ENCODE data around the gene LCP1. TPM values are rescaled to one million over a fixed set of nuclear protein-coding genes. Genes with fewer than 3 reads are reported as not detected.

The LCP1 gene
- total and polyA plus RNA-seq, 3 donors from 2014 or later, result 24.1 to 80.5 (median 48.7) TPM

DNA sequence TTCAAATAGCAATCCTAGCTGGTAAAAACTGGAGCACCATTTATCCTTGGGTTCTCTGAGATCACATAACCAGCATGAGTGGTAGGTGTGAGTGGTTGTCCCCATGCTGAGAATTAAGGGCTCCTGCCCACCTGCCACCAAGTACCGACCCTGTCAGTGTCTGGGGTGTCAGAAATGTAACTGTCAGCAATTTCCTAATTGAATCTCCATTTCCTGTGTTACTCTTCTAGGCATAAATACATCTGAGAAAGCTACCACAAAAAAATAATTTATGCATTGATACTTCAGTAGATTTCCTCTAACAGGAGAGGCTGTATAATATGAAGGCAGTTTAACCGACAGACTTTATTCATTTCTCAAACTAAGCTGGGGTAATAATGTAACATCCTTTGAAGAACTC, 102.2 kb downstream of the LCP1 start:
- H3K9me3 ChIP-seq, result no peaks in the 10 kb centered on the region
- H3K4me3 ChIP-seq, result no peak overlapping the region
- WGBS, 2 donors, result 56 to 72% methylated on average over 2 of the region's 2 CpGs
- no peak overlapping the region for H3K27ac ChIP-seq
- no peak for DNase-seq
- no peaks in the 10 kb centered on the region for H3K4me1 ChIP-seq
- TF ChIP-seq, protein P1, sequence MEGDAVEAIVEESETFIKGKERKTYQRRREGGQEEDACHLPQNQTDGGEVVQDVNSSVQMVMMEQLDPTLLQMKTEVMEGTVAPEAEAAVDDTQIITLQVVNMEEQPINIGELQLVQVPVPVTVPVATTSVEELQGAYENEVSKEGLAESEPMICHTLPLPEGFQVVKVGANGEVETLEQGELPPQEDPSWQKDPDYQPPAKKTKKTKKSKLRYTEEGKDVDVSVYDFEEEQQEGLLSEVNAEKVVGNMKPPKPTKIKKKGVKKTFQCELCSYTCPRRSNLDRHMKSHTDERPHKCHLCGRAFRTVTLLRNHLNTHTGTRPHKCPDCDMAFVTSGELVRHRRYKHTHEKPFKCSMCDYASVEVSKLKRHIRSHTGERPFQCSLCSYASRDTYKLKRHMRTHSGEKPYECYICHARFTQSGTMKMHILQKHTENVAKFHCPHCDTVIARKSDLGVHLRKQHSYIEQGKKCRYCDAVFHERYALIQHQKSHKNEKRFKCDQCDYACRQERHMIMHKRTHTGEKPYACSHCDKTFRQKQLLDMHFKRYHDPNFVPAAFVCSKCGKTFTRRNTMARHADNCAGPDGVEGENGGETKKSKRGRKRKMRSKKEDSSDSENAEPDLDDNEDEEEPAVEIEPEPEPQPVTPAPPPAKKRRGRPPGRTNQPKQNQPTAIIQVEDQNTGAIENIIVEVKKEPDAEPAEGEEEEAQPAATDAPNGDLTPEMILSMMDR (IDR thresholded peaks at IDR 0.05), result no peak
- no peak for TF ChIP-seq POLR2A (IDR thresholded peaks at IDR 0.05)
- H3K36me3 ChIP-seq (ENCODE audit: low read depth, missing control alignments), result no peaks in the 10 kb centered on the region
- H3K27me3 ChIP-seq, result no peaks in the 10 kb centered on the region
- intact Hi-C loops (cut with DNase I; ENCODE audit: low total_unique reads), result no loop called here

DNA sequence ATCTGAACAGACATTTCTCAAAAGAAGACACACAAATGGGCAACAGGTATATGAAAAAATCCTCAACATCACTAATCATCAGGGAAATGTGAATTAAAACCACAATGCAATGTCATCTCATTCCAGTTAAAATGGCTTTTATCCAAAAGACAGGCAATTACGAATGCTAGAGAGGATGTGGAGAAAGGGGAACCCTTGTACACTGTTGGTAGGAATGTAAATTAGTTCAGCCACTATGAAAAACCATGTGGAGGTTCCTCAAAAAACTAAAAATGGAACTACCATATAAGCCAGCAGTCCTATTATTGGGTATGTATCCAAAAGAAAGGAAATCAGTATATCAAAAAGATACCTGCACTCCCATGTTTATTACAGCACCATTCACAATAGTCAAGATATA, 104.7 kb downstream of the LCP1 start:
- TF ChIP-seq POLR2A (IDR thresholded peaks at IDR 0.05), result no peak
- TF ChIP-seq, protein P1 (IDR thresholded peaks at IDR 0.05), result no peak
- H3K36me3 ChIP-seq (ENCODE audit: low read depth, missing control alignments), result no peaks in the 10 kb centered on the region
- 78 to 81% methylated on average over 1 of the region's 1 CpG for WGBS, 2 donors

DNA sequence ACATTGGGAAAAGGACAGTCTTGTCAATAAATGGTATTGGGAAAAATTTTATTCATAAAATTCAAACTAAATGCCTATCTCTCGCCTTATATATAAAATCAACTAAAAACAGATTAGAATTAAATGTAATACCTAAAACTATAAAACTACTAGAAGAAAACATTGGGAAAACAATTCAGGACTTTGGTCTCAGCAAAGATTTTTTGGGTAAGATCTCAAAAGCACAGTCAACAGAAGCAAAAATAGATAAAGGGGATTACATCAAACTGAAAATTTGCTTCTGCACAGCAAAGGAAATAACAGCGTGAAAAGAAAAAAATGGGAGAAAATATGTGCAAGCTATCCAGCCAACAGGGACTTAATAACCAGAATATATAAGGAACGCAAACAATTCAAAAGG, 105.2 kb downstream of the LCP1 start:
- TF ChIP-seq, protein P1 (IDR thresholded peaks at IDR 0.05), result no peak
- TF ChIP-seq POLR2A (IDR thresholded peaks at IDR 0.05), result no peak
- H3K27ac ChIP-seq, result no peak overlapping the region
- intact Hi-C loops (cut with DNase I; ENCODE audit: low total_unique reads), result no loop called here
- no peaks in the 10 kb centered on the region for H3K27me3 ChIP-seq
- H3K4me1 ChIP-seq, result no peaks in the 10 kb centered on the region
- no peak for DNase-seq
- 74 to 79% methylated on average over 3 of the region's 3 CpGs for WGBS, 2 donors
- H3K36me3 ChIP-seq (ENCODE audit: low read depth, missing control alignments), result no peaks in the 10 kb centered on the region
- no peak overlapping the region for H3K4me3 ChIP-seq
- H3K9me3 ChIP-seq, result no peaks in the 10 kb centered on the region

More for the DNA sequence above, 104.7 kb downstream of the LCP1 start:
- H3K9me3 ChIP-seq, result no peaks in the 10 kb centered on the region
- intact Hi-C loops (cut with DNase I; ENCODE audit: low total_unique reads), result no loop called here
- H3K27me3 ChIP-seq, result no peaks in the 10 kb centered on the region
- no peak overlapping the region for H3K27ac ChIP-seq
- no peak for DNase-seq
- no peaks in the 10 kb centered on the region for H3K4me1 ChIP-seq
- H3K4me3 ChIP-seq, result no peak overlapping the region

Small RNA genes lying within 50 kb of the gene (small RNA-seq; reads per million reads assigned to genes)
- gene RN7SL288P, result 0 reads per million in 2 donors

Other genes with a start within 250 kb of the LCP1 start
- 10 to 100 TPM; 36.8 to 43.7 TPM for gene ZC3H13, start 129.4 kb downstream of the LCP1 start, total RNA-seq
- 10.2 TPM for gene ZC3H13, start 129.4 kb downstream of the LCP1 start, polyA plus RNA-seq (ENCODE audit: insufficient read depth, low read depth, low replicate concordance)
- gene CPB2, start 77.1 kb downstream of the LCP1 start, total RNA-seq, result not detected
- not detected for gene CPB2, start 77.1 kb downstream of the LCP1 start, polyA plus RNA-seq (ENCODE audit: insufficient read depth, low read depth, low replicate concordance)
- gene LRRC63, start 29.8 kb upstream of the LCP1 start, total RNA-seq, result 1 to 10 TPM; 4.6 to 9.4 TPM
- 7.0 TPM for gene LRRC63, start 29.8 kb upstream of the LCP1 start, polyA plus RNA-seq (ENCODE audit: insufficient read depth, low read depth, low replicate concordance)
- 10 to 100 TPM; 18.3 to 45.6 TPM for gene RUBCNL, start 205.1 kb upstream of the LCP1 start, total RNA-seq
- gene RUBCNL, start 205.1 kb upstream of the LCP1 start, polyA plus RNA-seq (ENCODE audit: insufficient read depth, low read depth, low replicate concordance), result 36.2 TPM